Measurements from ENCODE around the gene PYURF. TPM values are rescaled to one million over a fixed set of nuclear protein-coding genes. Genes with fewer than 3 reads are reported as not detected.

Gene PYURF
- 104 and 132 TPM in 2 replicates for total RNA-seq

GRCh38 chr4:88523325-88524129 lies at the start of gene PYURF:
Gene PYURF, minus strand, starts transcription at chr4:88523776. Its CDS starts 76 bp downstream, at chr4:88523700.

Other genes with a start within 250 kb of the PYURF start
- gene PPM1K, start 239.2 kb downstream of the PYURF start, total RNA-seq, result 14.6 and 17.0 TPM in 2 replicates
- 8.4 and 57.9 TPM in 2 replicates for gene HERC6, start 144.9 kb downstream of the PYURF start, total RNA-seq
- gene HERC5, start 66.7 kb downstream of the PYURF start, total RNA-seq, result 0.65 and 10.2 TPM in 2 replicates
- gene HERC3, start 68.7 kb upstream of the PYURF start, total RNA-seq, result 12.3 and 13.0 TPM in 2 replicates
- gene NAP1L5, start 174.1 kb upstream of the PYURF start, total RNA-seq, result 4.2 and 9.0 TPM in 2 replicates

Measured in epithelial cell of umbilical artery (primary cell).